ENCODE data around the gene TCIRG1.

GRCh38 chr11:68016161-68016903 lies 22.5 kb upstream of the TCIRG1 start:
- TF ChIP-seq POLR2A (IDR thresholded peaks at IDR 0.05; ENCODE audit: low read depth, low read length), result no peak
- no peak for TF ChIP-seq POLR2AphosphoS5 (IDR thresholded peaks at IDR 0.05; ENCODE audit: low read depth, low read length)
- no peak for TF ChIP-seq TAF1 (IDR thresholded peaks at IDR 0.05; ENCODE audit: low read depth, low read length)
- no peak for TF ChIP-seq SPI1 (IDR thresholded peaks at IDR 0.05; ENCODE audit: low read depth, low read length)
- no peak for TF ChIP-seq PAX5 (IDR thresholded peaks at IDR 0.05; ENCODE audit: insufficient read depth, low read length, severe bottlenecking)
- TF ChIP-seq POU2F2 (IDR thresholded peaks at IDR 0.05; ENCODE audit: low read depth, low read length), result no peak

Measured in GM12891 (cell line).